Measurements from ENCODE around the gene ADAM15.

Gene ADAM15

DNA sequence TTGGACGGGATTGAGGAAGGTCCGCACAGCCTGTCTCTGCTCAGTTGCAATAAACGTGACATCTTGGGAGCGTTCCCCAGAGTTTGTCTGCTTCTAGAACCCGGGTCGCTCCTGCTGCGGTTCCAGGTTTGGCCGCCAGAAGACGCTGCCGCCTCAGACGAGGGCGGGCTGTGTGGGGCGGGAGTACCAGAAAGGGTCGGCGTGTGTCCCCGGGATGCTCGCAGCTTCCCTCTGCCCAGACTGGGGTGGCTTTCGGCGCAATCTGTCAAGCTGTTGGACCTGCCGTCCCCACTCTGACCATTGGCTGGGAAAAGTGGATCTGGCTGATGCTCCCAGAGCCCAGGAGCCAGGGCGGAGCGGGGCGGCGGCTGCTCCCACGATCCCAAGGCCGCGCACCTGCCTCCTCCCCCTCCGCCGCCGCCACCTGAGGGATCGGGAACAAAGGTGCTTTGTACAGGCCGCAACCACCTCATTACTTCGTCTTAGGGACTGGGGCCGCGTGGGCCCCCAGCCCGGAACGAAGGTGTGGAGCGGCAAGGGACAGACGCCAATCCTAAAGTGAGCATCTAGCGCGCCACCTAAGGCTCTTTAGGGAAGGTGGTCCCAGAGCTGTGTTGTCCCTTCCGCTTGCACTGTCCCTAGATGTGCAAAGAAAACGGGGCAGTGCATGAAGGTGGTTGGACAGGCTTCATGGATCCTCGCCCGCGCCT is 11.7 kb downstream of the ADAM15 start:
- peaks cover 17% of the 10 kb centered on the region for H3K27me3 Mint-ChIP-seq (ENCODE audit: low read depth)
- H3K27ac Mint-ChIP-seq, result peak overlapping the region in 2 of 3 experiments; percentile 66 to 90
- no peaks in the 10 kb centered on the region for H3K9me3 Mint-ChIP-seq
- H3K4me1 Mint-ChIP-seq, result peaks cover 32% of the 10 kb centered on the region
- peaks cover 12% of the 10 kb centered on the region for H3K36me3 Mint-ChIP-seq (ENCODE audit: low read depth)
- TF ChIP-seq, protein P1, sequence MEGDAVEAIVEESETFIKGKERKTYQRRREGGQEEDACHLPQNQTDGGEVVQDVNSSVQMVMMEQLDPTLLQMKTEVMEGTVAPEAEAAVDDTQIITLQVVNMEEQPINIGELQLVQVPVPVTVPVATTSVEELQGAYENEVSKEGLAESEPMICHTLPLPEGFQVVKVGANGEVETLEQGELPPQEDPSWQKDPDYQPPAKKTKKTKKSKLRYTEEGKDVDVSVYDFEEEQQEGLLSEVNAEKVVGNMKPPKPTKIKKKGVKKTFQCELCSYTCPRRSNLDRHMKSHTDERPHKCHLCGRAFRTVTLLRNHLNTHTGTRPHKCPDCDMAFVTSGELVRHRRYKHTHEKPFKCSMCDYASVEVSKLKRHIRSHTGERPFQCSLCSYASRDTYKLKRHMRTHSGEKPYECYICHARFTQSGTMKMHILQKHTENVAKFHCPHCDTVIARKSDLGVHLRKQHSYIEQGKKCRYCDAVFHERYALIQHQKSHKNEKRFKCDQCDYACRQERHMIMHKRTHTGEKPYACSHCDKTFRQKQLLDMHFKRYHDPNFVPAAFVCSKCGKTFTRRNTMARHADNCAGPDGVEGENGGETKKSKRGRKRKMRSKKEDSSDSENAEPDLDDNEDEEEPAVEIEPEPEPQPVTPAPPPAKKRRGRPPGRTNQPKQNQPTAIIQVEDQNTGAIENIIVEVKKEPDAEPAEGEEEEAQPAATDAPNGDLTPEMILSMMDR (IDR thresholded peaks at IDR 0.05; ENCODE audit: unreplicated experiment in 3 of 3), result peak; percentile 82 to 93 (median 92)
- H3K4me3 Mint-ChIP-seq, result peak overlapping the region; percentile 86 to 87 (median 86)

GRCh38 chr1:155063550-155064110 is 12.5 kb downstream of the ADAM15 start, which contains the start of gene EFNA4:
EFNA4 (plus strand) TSS chr1:155063740; CDS start chr1:155063824, 84 bp downstream.
- peaks cover 17% of the 10 kb centered on the region for H3K27me3 Mint-ChIP-seq (ENCODE audit: low read depth)
- H3K9me3 Mint-ChIP-seq, result no peaks in the 10 kb centered on the region
- TF ChIP-seq, protein P1 (IDR thresholded peaks at IDR 0.05; ENCODE audit: unreplicated experiment in 3 of 3), result no peak
- peaks cover 32% of the 10 kb centered on the region for H3K4me1 Mint-ChIP-seq
- H3K27ac Mint-ChIP-seq, result peak within 1 kb of the TSS; percentile 13 to 90 (median 69)
- H3K36me3 Mint-ChIP-seq (ENCODE audit: low read depth), result peaks cover 16% of the 10 kb centered on the region
- H3K4me3 Mint-ChIP-seq, result peak within 1 kb of the TSS; percentile 86 to 92 (median 89)

GRCh38 chr1:155064111-155064831 is 13.2 kb downstream of the ADAM15 start:
- Mint-ChIP-seq H3K4me1 (peaks cover 32% of the 10 kb centered on the region), H3K27ac (peak overlapping the region; percentile 13 to 88 (median 69)), H3K36me3 (ENCODE audit: low read depth) (peaks cover 17% of the 10 kb centered on the region), H3K27me3 (ENCODE audit: low read depth) (peaks cover 17% of the 10 kb centered on the region), H3K9me3 (no peaks in the 10 kb centered on the region), H3K4me3 (peak overlapping the region; percentile 86 to 92 (median 89))
- TF ChIP-seq, protein P1 (IDR thresholded peaks at IDR 0.05; ENCODE audit: unreplicated experiment in 3 of 3), result no peak

- TF ChIP-seq, protein P1 (IDR thresholded peaks at IDR 0.05; ENCODE audit: unreplicated experiment in 3 of 3), result no peak
- peak overlapping the region; percentile 86 to 92 (median 89) for H3K4me3 Mint-ChIP-seq
- H3K27me3 Mint-ChIP-seq (ENCODE audit: low read depth), result peaks cover 17% of the 10 kb centered on the region
- peaks cover 17% of the 10 kb centered on the region for H3K36me3 Mint-ChIP-seq (ENCODE audit: low read depth)
- H3K9me3 Mint-ChIP-seq, result no peaks in the 10 kb centered on the region
- peaks cover 32% of the 10 kb centered on the region for H3K4me1 Mint-ChIP-seq
- H3K27ac Mint-ChIP-seq, result peak overlapping the region; percentile 13 to 88 (median 69)
Observed at GRCh38 chr1:155064832-155065429, 13.8 kb downstream of the ADAM15 start.

GRCh38 chr1:155066777-155067176 is 15.7 kb downstream of the ADAM15 start:
- Mint-ChIP-seq H3K27me3 (ENCODE audit: low read depth) (peaks cover 17% of the 10 kb centered on the region), H3K4me3 (peak overlapping the region in 2 of 3 experiments; percentile 34 to 71), H3K4me1 (peaks cover 37% of the 10 kb centered on the region), H3K9me3 (no peaks in the 10 kb centered on the region), H3K36me3 (ENCODE audit: low read depth) (peaks cover 17% of the 10 kb centered on the region), H3K27ac (no peak overlapping the region)
- TF ChIP-seq, protein P1 (IDR thresholded peaks at IDR 0.05; ENCODE audit: unreplicated experiment in 3 of 3), result no peak

All from nephron (organoid).